Activated gamma-delta T cell treated with anti-CD3 and anti-CD28 coated beads, Interleukin-2, amount 50 U/mL, for 16 hours (primary cell): ENCODE measurements around the gene GRB10.

Experiments used
- DNase-seq: peaks from one replicate; pipeline ENCODE4 v3.0.0-alpha.2; 2020; ENCODE audit warnings: low read depth

The GRB10 gene

GRCh38 chr7:50632561-50633413, 149.9 kb downstream of the GRB10 start:
- DNase-seq = peak; percentile 36

- no peak for DNase-seq
Measured at GRCh38 chr7:50631639-50632038, 151.1 kb downstream of the GRB10 start.

GRCh38 chr7:50631100-50631499, 151.6 kb downstream of the GRB10 start:
- DNase-seq = no peak

GRCh38 chr7:50629238-50629901, 153.3 kb downstream of the GRB10 start:
- no peak for DNase-seq

- no peak for DNase-seq
Measured at GRCh38 chr7:50628434-50629084, 154.1 kb downstream of the GRB10 start.

GRCh38 chr7:50627824-50628361, 154.8 kb downstream of the GRB10 start:
- no peak for DNase-seq

GRCh38 chr7:50626286-50626685, 156.4 kb downstream of the GRB10 start:
- no peak for DNase-seq

- no peak for DNase-seq
Measured at GRCh38 chr7:50625360-50625759, 157.3 kb downstream of the GRB10 start.

GRCh38 chr7:50622821-50623220, 159.9 kb downstream of the GRB10 start:
- no peak for DNase-seq

GRCh38 chr7:50621973-50622490, 160.7 kb downstream of the GRB10 start:
- DNase-seq = no peak

- no peak for DNase-seq
Measured at GRCh38 chr7:50621206-50621605, 161.5 kb downstream of the GRB10 start.

GRCh38 chr7:50620433-50620832, 162.3 kb downstream of the GRB10 start:
- DNase-seq = no peak

- DNase-seq = no peak
Measured at GRCh38 chr7:50619684-50620083, 163.0 kb downstream of the GRB10 start.

GRCh38 chr7:50618281-50618680, 164.4 kb downstream of the GRB10 start:
- no peak for DNase-seq

GRCh38 chr7:50615519-50616080, 167.1 kb downstream of the GRB10 start:
- DNase-seq = no peak

GRCh38 chr7:50614721-50615518, 167.8 kb downstream of the GRB10 start:
- no peak for DNase-seq

- no peak for DNase-seq
Measured at GRCh38 chr7:50613473-50613872, 169.2 kb downstream of the GRB10 start.

- no peak for DNase-seq
Measured at GRCh38 chr7:50612704-50613103, 170.0 kb downstream of the GRB10 start.

- DNase-seq = peak; percentile 14
Measured at GRCh38 chr7:50610521-50611277, 172.0 kb downstream of the GRB10 start.

GRCh38 chr7:50608196-50608906, 174.3 kb downstream of the GRB10 start:
- DNase-seq = no peak
